ENCODE data around the gene YWHAB.

The YWHAB gene

DNA sequence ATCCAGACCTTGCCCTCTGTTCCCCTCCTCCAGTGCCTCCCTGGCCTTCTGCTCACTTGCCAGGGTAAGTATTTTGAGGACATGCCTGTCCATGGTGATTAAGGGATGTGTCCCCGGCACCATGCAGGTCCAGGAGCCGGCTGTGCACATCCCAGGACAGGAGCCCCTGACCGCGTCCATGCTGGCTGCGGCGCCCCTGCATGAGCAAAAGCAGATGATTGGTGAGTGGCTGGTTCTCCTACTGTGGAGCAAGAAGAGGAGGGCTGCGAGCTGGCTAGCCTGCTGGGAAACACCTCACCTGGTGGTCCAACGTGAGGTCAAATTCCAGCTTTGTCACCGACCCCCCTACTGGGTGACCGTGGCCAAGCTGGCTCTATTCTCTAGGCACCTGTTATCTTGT lies 51.0 kb downstream of the YWHAB start:
- no peak overlapping the region for H3K27ac ChIP-seq (ENCODE audit: low read length)
- H3F3A ChIP-seq (ENCODE audit: insufficient read depth, low read length): no peaks in the 10 kb centered on the region
- no peaks in the 10 kb centered on the region for H3K9me2 ChIP-seq (replicated peaks; ENCODE audit: insufficient read depth, low read length)
- no peaks in the 10 kb centered on the region for H3K36me3 ChIP-seq (replicated peaks; ENCODE audit: insufficient read depth, low read length)
- H2AFZ ChIP-seq (ENCODE audit: low read length): no peak overlapping the region
- no peaks in the 10 kb centered on the region for H3K27me3 ChIP-seq (replicated peaks; ENCODE audit: insufficient read depth, low read length)
- H3K4me2 ChIP-seq (ENCODE audit: low read depth, low read length): no peak overlapping the region
- no peaks in the 10 kb centered on the region for H3K4me1 ChIP-seq (ENCODE audit: low read length)
- H4K20me1 ChIP-seq (ENCODE audit: insufficient read depth, low read length): no peaks in the 10 kb centered on the region
- no peak for DNase-seq
- no peak overlapping the region for H3K4me3 ChIP-seq (ENCODE audit: low read length)
- TF ChIP-seq EZH2 (optimal IDR thresholded peaks at IDR 0.05; ENCODE audit: low read depth, low read length): no peak
- TF ChIP-seq CTCF (IDR thresholded peaks at IDR 0.05; ENCODE audit: low read length): no peak
- TF ChIP-seq EZH2phosphoT487 (IDR thresholded peaks at IDR 0.05; ENCODE audit: low read length): no peak
- no peaks in the 10 kb centered on the region for H3K9me3 ChIP-seq (replicated peaks; ENCODE audit: insufficient read depth, low read length)
- no peaks in the 10 kb centered on the region for H3K79me2 ChIP-seq (ENCODE audit: low read length)
- no peak overlapping the region for H3K9ac ChIP-seq (ENCODE audit: low read length)

- H3K9ac ChIP-seq (ENCODE audit: low read length): no peak overlapping the region
- TF ChIP-seq CTCF (IDR thresholded peaks at IDR 0.05; ENCODE audit: low read length) (no peak), EZH2 (optimal IDR thresholded peaks at IDR 0.05; ENCODE audit: low read depth, low read length) (no peak), EZH2phosphoT487 (IDR thresholded peaks at IDR 0.05; ENCODE audit: low read length) (no peak)
These were observed 53.1 kb downstream of the YWHAB start for GRCh38 chr20:44938637-44939036.

DNA sequence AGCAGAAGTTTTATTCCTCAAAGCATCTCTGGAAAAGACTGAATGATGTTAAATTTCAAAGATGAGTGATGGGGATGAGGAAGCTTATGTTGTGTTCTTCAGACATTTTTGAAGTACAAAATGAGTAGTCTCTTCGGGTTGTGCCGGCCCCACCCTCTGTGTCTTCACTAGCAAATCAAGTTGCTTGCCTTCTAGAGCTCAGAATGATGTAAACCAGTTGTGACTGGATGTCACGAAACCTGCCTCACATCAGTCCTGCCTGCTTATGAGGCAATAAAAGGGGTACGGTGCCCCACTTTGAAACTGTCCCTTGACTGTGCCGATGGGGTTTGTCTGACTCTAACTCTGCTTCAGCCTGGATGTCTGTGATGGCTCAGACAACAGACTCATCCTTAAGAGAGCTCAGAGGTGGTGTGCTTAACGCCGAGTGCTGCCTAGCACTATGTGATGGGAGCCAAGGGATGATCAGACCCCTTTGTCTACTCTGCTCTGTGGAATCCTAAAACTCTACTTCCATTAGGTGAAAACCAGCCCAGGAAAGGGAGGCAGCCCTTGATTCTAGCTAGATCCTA lies 55.7 kb downstream of the YWHAB start:
- Histone ChIP-seq H3K4me3 (ENCODE audit: low read length) (no peak overlapping the region), H3K27me3 (replicated peaks; ENCODE audit: insufficient read depth, low read length) (no peaks in the 10 kb centered on the region), H3F3A (ENCODE audit: insufficient read depth, low read length) (no peaks in the 10 kb centered on the region), H3K27ac (ENCODE audit: low read length) (no peak overlapping the region), H3K9ac (ENCODE audit: low read length) (no peak overlapping the region), H3K79me2 (ENCODE audit: low read length) (peaks cover 4% of the 10 kb centered on the region; the same call in 1 of the 2 replicates), H3K36me3 (replicated peaks; ENCODE audit: insufficient read depth, low read length) (0 out of 2 replicates have a peak, but pooled peaks cover 6% of the 10 kb centered on the region), H2AFZ (ENCODE audit: low read length) (no peak overlapping the region), H3K9me2 (replicated peaks; ENCODE audit: insufficient read depth, low read length) (no peaks in the 10 kb centered on the region), H3K4me2 (ENCODE audit: low read depth, low read length) (no peak overlapping the region), H4K20me1 (ENCODE audit: insufficient read depth, low read length) (no peaks in the 10 kb centered on the region), H3K9me3 (replicated peaks; ENCODE audit: insufficient read depth, low read length) (no peaks in the 10 kb centered on the region), H3K4me1 (ENCODE audit: low read length) (no peaks in the 10 kb centered on the region)
- DNase-seq: no peak
- no peak for TF ChIP-seq CTCF (IDR thresholded peaks at IDR 0.05; ENCODE audit: low read length)
- TF ChIP-seq EZH2phosphoT487 (IDR thresholded peaks at IDR 0.05; ENCODE audit: low read length): no peak
- TF ChIP-seq EZH2 (optimal IDR thresholded peaks at IDR 0.05; ENCODE audit: low read depth, low read length): no peak

More at GRCh38 chr20:44938637-44939036, 53.1 kb downstream of the YWHAB start:
- no peaks in the 10 kb centered on the region for H3K36me3 ChIP-seq (replicated peaks; ENCODE audit: insufficient read depth, low read length)
- H2AFZ ChIP-seq (ENCODE audit: low read length): no peak overlapping the region
- H3K79me2 ChIP-seq (ENCODE audit: low read length): no peaks in the 10 kb centered on the region
- H3K4me3 ChIP-seq (ENCODE audit: low read length): no peak overlapping the region
- no peak for DNase-seq
- no peaks in the 10 kb centered on the region for H3K9me3 ChIP-seq (replicated peaks; ENCODE audit: insufficient read depth, low read length)
- no peaks in the 10 kb centered on the region for H3F3A ChIP-seq (ENCODE audit: insufficient read depth, low read length)
- no peak overlapping the region for H3K4me2 ChIP-seq (ENCODE audit: low read depth, low read length)
- H4K20me1 ChIP-seq (ENCODE audit: insufficient read depth, low read length): no peaks in the 10 kb centered on the region
- no peaks in the 10 kb centered on the region for H3K9me2 ChIP-seq (replicated peaks; ENCODE audit: insufficient read depth, low read length)
- no peaks in the 10 kb centered on the region for H3K27me3 ChIP-seq (replicated peaks; ENCODE audit: insufficient read depth, low read length)
- H3K4me1 ChIP-seq (ENCODE audit: low read length): no peaks in the 10 kb centered on the region
- H3K27ac ChIP-seq (ENCODE audit: low read length): no peak overlapping the region

Measured in MM.1S (cell line).